Neural progenitor cell (in vitro differentiated cells): ENCODE results near the gene LRP6.

Experiments
- EZH2 ChIP-seq: fragments of 200-600 bp; sonication (generic); IDR thresholded peaks from 2 replicates; pipeline ENCODE4 v1.6.1; 2017; ENCODE audit warnings: antibody characterized with exemption, mild to moderate bottlenecking, moderate library complexity
- TF ChIP-seq, protein P1 (sequence below): fragments of 200-600 bp; sonication (generic); IDR thresholded peaks from 2 replicates; pipeline ENCODE4 v1.5.1; 2017; ENCODE audit warnings: antibody characterized with exemption, mild to moderate bottlenecking

DNA sequence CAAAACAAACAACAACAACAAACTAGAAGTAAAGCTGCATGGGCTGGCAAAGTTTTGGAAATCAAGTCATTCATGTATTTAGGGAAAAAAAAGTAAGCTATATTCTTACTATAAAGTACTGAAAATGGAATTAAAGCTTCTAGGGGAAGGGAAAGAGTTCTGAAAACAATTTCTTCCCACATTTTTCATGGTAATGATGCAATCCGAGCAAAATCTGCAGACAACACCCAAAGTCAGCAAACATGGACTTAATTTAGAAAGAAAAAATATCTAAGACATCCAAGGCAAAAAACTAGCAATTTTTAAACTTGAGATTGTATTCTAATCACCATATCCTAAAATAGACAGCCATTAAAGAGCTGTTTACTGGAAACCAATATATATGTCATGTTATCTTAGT, 86.3 kb downstream of the LRP6 start:
- no peak for TF ChIP-seq EZH2
- TF ChIP-seq, protein P1, sequence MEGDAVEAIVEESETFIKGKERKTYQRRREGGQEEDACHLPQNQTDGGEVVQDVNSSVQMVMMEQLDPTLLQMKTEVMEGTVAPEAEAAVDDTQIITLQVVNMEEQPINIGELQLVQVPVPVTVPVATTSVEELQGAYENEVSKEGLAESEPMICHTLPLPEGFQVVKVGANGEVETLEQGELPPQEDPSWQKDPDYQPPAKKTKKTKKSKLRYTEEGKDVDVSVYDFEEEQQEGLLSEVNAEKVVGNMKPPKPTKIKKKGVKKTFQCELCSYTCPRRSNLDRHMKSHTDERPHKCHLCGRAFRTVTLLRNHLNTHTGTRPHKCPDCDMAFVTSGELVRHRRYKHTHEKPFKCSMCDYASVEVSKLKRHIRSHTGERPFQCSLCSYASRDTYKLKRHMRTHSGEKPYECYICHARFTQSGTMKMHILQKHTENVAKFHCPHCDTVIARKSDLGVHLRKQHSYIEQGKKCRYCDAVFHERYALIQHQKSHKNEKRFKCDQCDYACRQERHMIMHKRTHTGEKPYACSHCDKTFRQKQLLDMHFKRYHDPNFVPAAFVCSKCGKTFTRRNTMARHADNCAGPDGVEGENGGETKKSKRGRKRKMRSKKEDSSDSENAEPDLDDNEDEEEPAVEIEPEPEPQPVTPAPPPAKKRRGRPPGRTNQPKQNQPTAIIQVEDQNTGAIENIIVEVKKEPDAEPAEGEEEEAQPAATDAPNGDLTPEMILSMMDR = no peak
